Left lobe of liver (tissue), 2 donors: ENCODE measurements around the gene MCCD1. TPM values are rescaled to one million over a fixed set of nuclear protein-coding genes. Genes with fewer than 3 reads are reported as not detected.
"Not testable (repeated sequence)": the region's sequence is repeated elsewhere in the genome, so short reads cannot be mapped to it uniquely, and the experiment has no call there.

Source experiments
- ATAC-seq: fragments of 200-7000 bp; cut with Tn5 transposase; one replicate; pipeline ENCODE4 v1.9.1; 2020; ENCODE audit warnings: mild to moderate bottlenecking, moderate library complexity
- DNase-seq: peaks from one replicate; pipeline ENCODE4 v3.0.0-alpha.2; 2020; ENCODE audit warnings: low spot score
- total RNA-seq: library from RNA; stranded (reverse); gene quantifications from one replicate; pipeline ENCODE4 v1.2.1, GENCODE V29; 2021
- donor health status: DM: no; HTN: no; CAD: no; lungs with moderate emphysema.
- donor health status: DM: no; HTN: yes; CAD: no.

Gene MCCD1
- total RNA-seq, result not detected

- DNase-seq (no peak), ATAC-seq (peak; percentile 42)
Measured at GRCh38 chr6:31528821-31529328, at the start of gene MCCD1. MCCD1 (plus strand) TSS chr6:31528962; CDS start chr6:31529015, 53 bp downstream.

- DNase-seq (no peak), ATAC-seq (no peak)
Measured at GRCh38 chr6:31479151-31479932, 49.4 kb upstream of the MCCD1 start.

GRCh38 chr6:31479933-31480535 lies 48.7 kb upstream of the MCCD1 start:
- no peak for ATAC-seq
- DNase-seq, result no peak

GRCh38 chr6:31480574-31480973 lies 48.2 kb upstream of the MCCD1 start:
- ATAC-seq, result no peak
- DNase-seq, result no peak

- ATAC-seq (no peak), DNase-seq (no peak)
Measured at GRCh38 chr6:31483392-31483791, 45.4 kb upstream of the MCCD1 start.

GRCh38 chr6:31485055-31485454 lies 43.7 kb upstream of the MCCD1 start:
- no peak for DNase-seq
- no peak for ATAC-seq

GRCh38 chr6:31486065-31486837 lies 42.5 kb upstream of the MCCD1 start:
- peak; percentile 94 for ATAC-seq
- DNase-seq, result not testable (repeated sequence)

GRCh38 chr6:31487674-31488073 lies 41.1 kb upstream of the MCCD1 start:
- peak; percentile 19 for DNase-seq
- not testable (repeated sequence) for ATAC-seq

- no peak for ATAC-seq
- peak; percentile 18 for DNase-seq
Measured at GRCh38 chr6:31489086-31489485, 39.7 kb upstream of the MCCD1 start.

GRCh38 chr6:31490115-31490873 lies 38.5 kb upstream of the MCCD1 start:
- no peak for ATAC-seq

GRCh38 chr6:31493550-31493874 lies 35.2 kb upstream of the MCCD1 start:
- ATAC-seq, DNase-seq: not testable (repeated sequence)

More at GRCh38 chr6:31490115-31490873, 38.5 kb upstream of the MCCD1 start:
- DNase-seq, result peak; percentile 35

- peak; percentile 80 for DNase-seq
- peak; percentile 81 for ATAC-seq
Measured at GRCh38 chr6:31493875-31494694, 34.7 kb upstream of the MCCD1 start.

- DNase-seq (no peak), ATAC-seq (no peak)
Measured at GRCh38 chr6:31495580-31495979, 33.2 kb upstream of the MCCD1 start.

GRCh38 chr6:31496826-31497225 lies 31.9 kb upstream of the MCCD1 start:
- ATAC-seq, DNase-seq: not testable (repeated sequence)

- ATAC-seq (peak; percentile 80), DNase-seq (peak; percentile 82)
Measured at GRCh38 chr6:31497531-31498476, 31.0 kb upstream of the MCCD1 start, which contains the start of gene MICB. MICB (plus strand) TSS chr6:31498145; CDS start chr6:31498194, 49 bp downstream.

GRCh38 chr6:31498748-31499147 lies 30.0 kb upstream of the MCCD1 start:
- DNase-seq (no peak), ATAC-seq (no peak)

GRCh38 chr6:31499648-31500047 lies 29.1 kb upstream of the MCCD1 start:
- not testable (repeated sequence) for DNase-seq, ATAC-seq

- DNase-seq (no peak), ATAC-seq (no peak)
Measured at GRCh38 chr6:31502586-31502985, 26.2 kb upstream of the MCCD1 start.
